OCI-LY3 (cell line): Measurements from ENCODE around the gene GNB5.

ENCODE experiments used
- H2AFZ ChIP-seq: fragments of 200-600, 300-600 bp; shearing (Covaris generic); 2 replicates; pipeline ENCODE4 v1.6.0; 2014; ENCODE audit warnings: antibody characterized with exemption, low read depth, low read length
- H3K27ac ChIP-seq: fragments of 200-600, 300-600 bp; sonication (generic); 2 replicates; pipeline ENCODE4 v1.5.1; 2014; ENCODE audit warnings: mild to moderate bottlenecking, low read length, moderate library complexity, mixed read lengths
- H3K27me3 ChIP-seq: fragments of 200-600, 300-600 bp; sonication (generic); 2 replicates; pipeline ENCODE4 v1.6.1; 2014; ENCODE audit warnings: low read depth, low read length, mixed read lengths
- H3K36me3 ChIP-seq: fragments of 200-600, 300-600 bp; sonication (generic); replicated peaks from 2 replicates; pipeline ENCODE3; 2014; ENCODE audit warnings: low read depth, low read length, mixed read lengths
- H3K4me1 ChIP-seq: fragments of 300-600, 200-600 bp; sonication (generic); 2 replicates; pipeline ENCODE4 v1.6.1; 2014; ENCODE audit warnings: low read length, mixed read lengths
- H3K4me2 ChIP-seq: fragments of 200-600, 300-600 bp; sonication (generic); 2 replicates; pipeline ENCODE4 v1.6.1; 2014; ENCODE audit warnings: low read length, mixed read lengths
- H3K4me3 ChIP-seq: fragments of 300-600, 200-600 bp; sonication (generic); 2 replicates; pipeline ENCODE4 v1.5.1; 2014; ENCODE audit warnings: antibody characterized with exemption, mild to moderate bottlenecking, low read length, moderate library complexity
- H3K79me2 ChIP-seq: fragments of 300-600, 200-600 bp; shearing (Covaris generic); 2 replicates; pipeline ENCODE4 v1.6.1; 2014; ENCODE audit warnings: mild to moderate bottlenecking, low read length, mixed read lengths
- H3K9ac ChIP-seq: fragments of 300-600, 200-600 bp; shearing (Covaris generic); 2 replicates; pipeline ENCODE4 v1.6.0; 2014; ENCODE audit warnings: mild to moderate bottlenecking, low read length, moderate library complexity
- H3K9me3 ChIP-seq: fragments of 200-600, 300-600 bp; shearing (Covaris generic); 2 replicates; pipeline ENCODE4 v1.6.1; 2014; ENCODE audit warnings: low read length, mixed read lengths; ENCODE audit not compliant: insufficient read depth
- H4K20me1 ChIP-seq: fragments of 200-600, 300-600 bp; sonication (generic); 2 replicates; pipeline ENCODE4 v1.6.1; 2016; ENCODE audit warnings: low read length, mixed read lengths; ENCODE audit not compliant: insufficient read depth
- EZH2phosphoT487 ChIP-seq: fragments of 200-600 bp; shearing (Covaris generic); IDR thresholded peaks from 2 replicates; pipeline ENCODE4 v1.6.1; 2018; ENCODE audit warnings: antibody characterized with exemption, mixed run types, low read depth
- TF ChIP-seq, protein P1 (sequence below): fragments of 200-600, 300-600 bp; sonication (generic); IDR thresholded peaks from 2 replicates; pipeline ENCODE4 v1.5.1; 2014; ENCODE audit warnings: antibody characterized with exemption, low read length, low read depth

GNB5 gene

GRCh38 chr15:52153900-52154895 is 37.0 kb downstream of the GNB5 start:
- Histone ChIP-seq H4K20me1 (no peaks in the 10 kb centered on the region), H3K79me2 (no peaks in the 10 kb centered on the region), H3K36me3 (peaks cover 16% of the 10 kb centered on the region), H3K9me3 (no peaks in the 10 kb centered on the region), H3K4me1 (no peaks in the 10 kb centered on the region), H2AFZ (no peak overlapping the region), H3K27ac (no peak overlapping the region), H3K27me3 (no peaks in the 10 kb centered on the region), H3K4me2 (no peak overlapping the region), H3K4me3 (no peak overlapping the region), H3K9ac (no peak overlapping the region)
- TF ChIP-seq EZH2phosphoT487 = no peak

DNA sequence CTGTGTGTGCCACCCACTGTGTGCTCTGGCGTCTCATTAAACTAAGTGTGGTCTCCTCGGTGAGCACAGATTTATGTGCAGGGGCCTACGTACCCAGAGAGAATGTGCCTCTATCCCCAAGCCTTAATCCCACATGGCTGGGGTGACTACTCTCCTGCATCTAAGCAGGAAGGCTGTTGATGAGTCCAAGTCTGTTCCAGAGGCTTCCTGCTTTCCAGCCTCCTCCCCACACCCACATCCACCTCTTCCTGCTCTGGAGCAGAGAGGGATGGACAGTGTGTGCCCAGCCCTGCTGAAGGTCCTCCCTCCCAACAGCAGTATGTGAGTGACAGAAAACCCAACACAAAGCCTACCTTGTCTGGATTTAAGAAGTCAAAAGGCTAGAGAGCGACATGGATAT is 39.8 kb downstream of the GNB5 start:
- no peak overlapping the region for H3K4me3 ChIP-seq
- no peak overlapping the region for H3K4me2 ChIP-seq
- H3K4me1 ChIP-seq = no peaks in the 10 kb centered on the region
- H4K20me1 ChIP-seq = no peaks in the 10 kb centered on the region
- H3K79me2 ChIP-seq = no peaks in the 10 kb centered on the region
- H3K27ac ChIP-seq = no peak overlapping the region
- H3K9ac ChIP-seq = no peak overlapping the region
- no peaks in the 10 kb centered on the region for H3K27me3 ChIP-seq
- no peaks in the 10 kb centered on the region for H3K9me3 ChIP-seq
- peaks cover 32% of the 10 kb centered on the region for H3K36me3 ChIP-seq
- H2AFZ ChIP-seq = no peak overlapping the region
- TF ChIP-seq, protein P1, sequence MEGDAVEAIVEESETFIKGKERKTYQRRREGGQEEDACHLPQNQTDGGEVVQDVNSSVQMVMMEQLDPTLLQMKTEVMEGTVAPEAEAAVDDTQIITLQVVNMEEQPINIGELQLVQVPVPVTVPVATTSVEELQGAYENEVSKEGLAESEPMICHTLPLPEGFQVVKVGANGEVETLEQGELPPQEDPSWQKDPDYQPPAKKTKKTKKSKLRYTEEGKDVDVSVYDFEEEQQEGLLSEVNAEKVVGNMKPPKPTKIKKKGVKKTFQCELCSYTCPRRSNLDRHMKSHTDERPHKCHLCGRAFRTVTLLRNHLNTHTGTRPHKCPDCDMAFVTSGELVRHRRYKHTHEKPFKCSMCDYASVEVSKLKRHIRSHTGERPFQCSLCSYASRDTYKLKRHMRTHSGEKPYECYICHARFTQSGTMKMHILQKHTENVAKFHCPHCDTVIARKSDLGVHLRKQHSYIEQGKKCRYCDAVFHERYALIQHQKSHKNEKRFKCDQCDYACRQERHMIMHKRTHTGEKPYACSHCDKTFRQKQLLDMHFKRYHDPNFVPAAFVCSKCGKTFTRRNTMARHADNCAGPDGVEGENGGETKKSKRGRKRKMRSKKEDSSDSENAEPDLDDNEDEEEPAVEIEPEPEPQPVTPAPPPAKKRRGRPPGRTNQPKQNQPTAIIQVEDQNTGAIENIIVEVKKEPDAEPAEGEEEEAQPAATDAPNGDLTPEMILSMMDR = no peak
- TF ChIP-seq EZH2phosphoT487 = no peak

DNA sequence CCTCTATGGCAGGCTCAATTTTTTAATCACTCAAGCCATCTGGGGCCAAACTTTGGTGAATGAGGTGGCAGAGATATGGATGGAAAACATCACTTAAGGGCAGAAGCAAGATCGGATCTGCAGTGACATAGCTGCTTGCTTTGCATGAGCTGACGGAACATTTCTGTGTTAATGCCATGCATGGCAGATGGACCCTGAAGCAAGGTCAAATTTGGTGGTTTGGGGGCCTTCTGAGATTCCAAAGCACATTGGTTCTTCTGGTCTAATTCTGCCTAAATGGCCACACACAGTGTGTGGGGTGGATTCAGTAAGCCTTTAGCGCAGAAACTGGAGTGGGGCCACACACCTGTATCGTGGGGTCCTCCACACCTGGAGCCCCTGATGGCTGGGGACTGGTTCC is 40.3 kb downstream of the GNB5 start:
- Histone ChIP-seq H3K27me3 (no peaks in the 10 kb centered on the region), H3K9me3 (no peaks in the 10 kb centered on the region), H3K9ac (no peak overlapping the region), H3K4me2 (no peak overlapping the region), H3K4me1 (no peaks in the 10 kb centered on the region), H3K79me2 (no peaks in the 10 kb centered on the region), H3K27ac (no peak overlapping the region), H2AFZ (no peak overlapping the region), H4K20me1 (no peaks in the 10 kb centered on the region), H3K4me3 (no peak overlapping the region), H3K36me3 (peaks cover 35% of the 10 kb centered on the region)
- no peak for TF ChIP-seq EZH2phosphoT487
- TF ChIP-seq, protein P1 = no peak

GRCh38 chr15:52150043-52150825 is 41.0 kb downstream of the GNB5 start:
- H3K27me3 ChIP-seq = no peaks in the 10 kb centered on the region
- peaks cover 38% of the 10 kb centered on the region for H3K36me3 ChIP-seq
- H2AFZ ChIP-seq = no peak overlapping the region

More at GRCh38 chr15:52150043-52150825, 41.0 kb downstream of the GNB5 start:
- Histone ChIP-seq H3K4me2 (no peak overlapping the region), H3K9me3 (no peaks in the 10 kb centered on the region), H3K27ac (no peak overlapping the region), H4K20me1 (no peaks in the 10 kb centered on the region), H3K9ac (no peak overlapping the region), H3K4me3 (no peak overlapping the region), H3K79me2 (no peaks in the 10 kb centered on the region), H3K4me1 (no peaks in the 10 kb centered on the region)
- TF ChIP-seq, protein P1 = no peak
- no peak for TF ChIP-seq EZH2phosphoT487
